HFFc6 (cell line): Measurements from ENCODE around the gene ZBTB49. TPM values are rescaled to one million over a fixed set of nuclear protein-coding genes. Genes with fewer than 3 reads are reported as not detected.

Source experiments
- DNase-seq: peaks from one replicate; pipeline ENCODE4 v3.0.0-alpha.2; 2018
- H3K27ac Mint-ChIP-seq: 2 replicates; pipeline ENCODE4 v1.8.0; 2020; ENCODE audit warnings: mild to moderate bottlenecking, mixed read lengths
- H3K27me3 Mint-ChIP-seq: 2 replicates; pipeline ENCODE4 v1.8.0; 2021; ENCODE audit warnings: mild to moderate bottlenecking, moderate library complexity, mixed read lengths; ENCODE audit not compliant: insufficient read depth
- H3K36me3 Mint-ChIP-seq: 2 replicates; pipeline ENCODE4 v1.8.0; 2021; ENCODE audit warnings: low read depth, mixed read lengths
- H3K4me1 Mint-ChIP-seq: 2 replicates; pipeline ENCODE4 v1.8.0; 2020; ENCODE audit warnings: low read depth, mixed read lengths
- H3K4me3 Mint-ChIP-seq: 2 replicates; pipeline ENCODE4 v1.8.0; 2020; ENCODE audit warnings: mild to moderate bottlenecking, moderate library complexity, mixed read lengths
- H3K9me3 Mint-ChIP-seq: 2 replicates; pipeline ENCODE4 v1.8.0; 2020; ENCODE audit warnings: mild to moderate bottlenecking, mixed read lengths
- CTCF ChIP-seq: fragments of 200-600 bp; sonication (generic); IDR thresholded peaks from 2 replicates; pipeline ENCODE4 v1.5.0; 2021; ENCODE audit warnings: antibody characterized with exemption, mild to moderate bottlenecking
- total RNA-seq, 6 experiments: library from RNA; stranded (reverse); fragmentation: NEBNext Ultra II Directional; extraction: Animal tissue kit (Norgen Biotek cat#: 25700); gene quantifications; 2 replicates in 1 of 6; 3 replicates in 5 of 6; pipeline ENCODE4 v1.2.3, GENCODE V29; 2021

ZBTB49 gene
- total RNA-seq, 6 experiments from 2014 or later, result 2.5 to 3.2 (median 3.0) TPM

- DNase-seq, result no peak
- Mint-ChIP-seq H3K4me1 (peaks cover 29% of the 10 kb centered on the region), H3K36me3 (peaks cover 9% of the 10 kb centered on the region), H3K27me3 (no peaks in the 10 kb centered on the region), H3K9me3 (no peaks in the 10 kb centered on the region), H3K27ac (peak overlapping the region; percentile 43; the same call in 1 of the 2 replicates), H3K4me3 (no peak overlapping the region)
- no peak for TF ChIP-seq CTCF
These were observed 5.0 kb upstream of the ZBTB49 start for GRCh38 chr4:4284827-4285618.

DNA sequence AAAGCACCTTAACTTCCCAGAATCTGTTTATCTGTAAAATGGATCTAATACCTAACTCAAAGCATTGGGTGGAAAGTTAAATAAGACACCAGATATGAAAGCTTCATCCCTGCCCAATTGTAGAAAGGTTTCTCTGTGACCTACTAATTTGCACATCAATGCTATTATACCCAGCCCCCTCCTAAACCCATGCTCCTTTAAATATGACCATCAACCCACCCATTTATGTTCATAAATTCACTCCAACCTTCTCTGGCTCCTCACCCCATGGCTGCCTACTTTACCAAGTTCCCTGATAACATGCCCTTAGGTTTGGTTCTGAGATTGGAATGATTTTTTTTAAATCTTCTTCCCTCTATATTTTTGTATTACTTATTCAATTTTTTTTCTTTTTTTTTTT lies 2.0 kb upstream of the ZBTB49 start:
- no peak for TF ChIP-seq CTCF
- Mint-ChIP-seq H3K27me3 (no peaks in the 10 kb centered on the region), H3K27ac (no peak overlapping the region), H3K36me3 (no peaks in the 10 kb centered on the region; the same call in 1 of the 2 replicates), H3K9me3 (no peaks in the 10 kb centered on the region), H3K4me1 (peaks cover 40% of the 10 kb centered on the region), H3K4me3 (no peak overlapping the region; the same call in 1 of the 2 replicates)
- no peak for DNase-seq

DNA sequence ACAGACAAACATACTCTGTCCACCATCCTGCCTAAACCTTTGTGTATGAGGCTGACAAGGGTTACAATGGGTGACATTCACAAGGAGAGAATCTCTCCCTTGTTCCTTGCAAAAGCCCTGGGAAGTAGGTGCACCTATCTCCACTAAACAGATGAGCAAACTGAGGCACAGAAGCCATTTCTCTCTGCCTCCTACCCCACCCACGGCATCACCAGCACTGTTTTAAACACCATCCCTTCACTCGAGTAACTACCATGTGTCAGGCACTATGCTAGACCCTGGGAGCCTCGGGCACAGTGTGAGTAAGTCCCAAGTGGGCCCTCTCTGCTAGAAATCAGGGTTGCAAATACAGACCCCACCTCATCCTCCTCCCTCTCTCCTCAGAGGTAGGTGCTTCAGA lies 996 bp upstream of the ZBTB49 start:
- Mint-ChIP-seq H3K4me1 (peaks cover 40% of the 10 kb centered on the region), H3K4me3 (peak overlapping the region; percentile 98), H3K27me3 (no peaks in the 10 kb centered on the region), H3K27ac (peak overlapping the region; percentile 81), H3K9me3 (no peaks in the 10 kb centered on the region), H3K36me3 (no peaks in the 10 kb centered on the region; the same call in 1 of the 2 replicates)
- TF ChIP-seq CTCF, result no peak
- no peak for DNase-seq

DNA sequence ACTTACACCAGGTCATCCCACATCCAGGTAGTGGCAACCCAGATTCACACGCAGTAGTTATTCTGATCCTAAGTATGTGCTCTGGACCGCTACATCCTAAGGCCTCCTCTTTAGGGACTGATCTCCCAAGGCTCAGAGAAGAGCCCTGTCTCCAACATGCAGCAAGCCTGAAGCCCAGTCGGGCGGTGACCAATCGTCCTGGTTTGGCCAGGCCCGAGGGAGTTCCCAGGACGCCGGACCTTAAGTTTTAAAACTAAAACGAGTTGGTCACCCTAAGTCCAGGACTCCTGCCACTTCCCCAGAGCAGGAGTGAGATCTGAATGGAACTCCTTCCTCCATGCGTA lies 482 bp upstream of the ZBTB49 start:
- Mint-ChIP-seq H3K4me1 (peaks cover 40% of the 10 kb centered on the region), H3K27me3 (no peaks in the 10 kb centered on the region), H3K9me3 (no peaks in the 10 kb centered on the region), H3K4me3 (peak overlapping the region; percentile 98), H3K27ac (peak overlapping the region; percentile 81), H3K36me3 (no peaks in the 10 kb centered on the region; the same call in 1 of the 2 replicates)
- TF ChIP-seq CTCF, result no peak
- DNase-seq, result peak; percentile 25

DNA sequence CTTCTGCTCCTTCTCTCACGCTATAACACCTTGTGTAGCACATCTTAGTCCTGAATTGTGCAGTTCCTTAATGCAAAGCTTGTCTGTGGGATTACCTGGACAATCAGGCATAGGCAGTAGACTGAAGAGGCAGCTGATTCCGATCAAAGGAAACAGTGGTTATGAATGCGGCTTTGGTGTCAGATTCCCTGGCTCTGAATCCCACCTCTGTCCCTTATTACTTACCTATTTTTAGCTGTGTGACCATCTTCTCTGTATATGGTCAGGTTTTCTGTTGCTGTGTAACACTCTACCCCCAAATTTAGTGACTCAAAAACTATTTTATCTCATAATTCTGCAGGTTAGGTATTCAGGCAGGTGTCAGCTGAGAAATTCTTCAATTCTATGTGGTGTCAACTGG lies 3.2 kb downstream of the ZBTB49 start:
- TF ChIP-seq CTCF, result no peak
- no peak overlapping the region for H3K4me3 Mint-ChIP-seq
- peaks cover 2% of the 10 kb centered on the region; the same call in 1 of the 2 replicates for H3K27me3 Mint-ChIP-seq
- no peaks in the 10 kb centered on the region for H3K9me3 Mint-ChIP-seq
- H3K36me3 Mint-ChIP-seq, result peaks cover 6% of the 10 kb centered on the region; the same call in 1 of the 2 replicates
- peaks cover 24% of the 10 kb centered on the region for H3K4me1 Mint-ChIP-seq
- no peak for DNase-seq
- H3K27ac Mint-ChIP-seq, result no peak overlapping the region
